Measurements from ENCODE around the gene TMEM245. TPM values are rescaled to one million over a fixed set of nuclear protein-coding genes. Genes with fewer than 3 reads are reported as not detected.
A peak's percentile ranks its signal among the peaks of the same experiment; 100 is the strongest.

Gene TMEM245
- total RNA-seq, 1 donor from 2014 or later: 26.5 TPM

- no peak for DNase-seq
- no peaks in the 10 kb centered on the region for H3K27me3 Mint-ChIP-seq (ENCODE audit: unreplicated experiment)
- H3K9me3 Mint-ChIP-seq (ENCODE audit: unreplicated experiment): no peaks in the 10 kb centered on the region
- no peak for TF ChIP-seq CTCF (IDR thresholded peaks at IDR 0.05; ENCODE audit: partially characterized antibody, unreplicated experiment)
- no peaks in the 10 kb centered on the region for H3K4me1 Mint-ChIP-seq (ENCODE audit: low read depth, unreplicated experiment)
- H3K27ac Mint-ChIP-seq (ENCODE audit: unreplicated experiment): no peak overlapping the region
- no peak overlapping the region for H3K4me3 Mint-ChIP-seq (ENCODE audit: unreplicated experiment)
- no peaks in the 10 kb centered on the region for H3K36me3 Mint-ChIP-seq (ENCODE audit: unreplicated experiment)
Observed at GRCh38 chr9:109072133-109072692, 47.5 kb downstream of the TMEM245 start.

- no peaks in the 10 kb centered on the region for H3K9me3 Mint-ChIP-seq (ENCODE audit: unreplicated experiment)
- no peaks in the 10 kb centered on the region for H3K4me1 Mint-ChIP-seq (ENCODE audit: low read depth, unreplicated experiment)
- H3K36me3 Mint-ChIP-seq (ENCODE audit: unreplicated experiment): no peaks in the 10 kb centered on the region
- H3K4me3 Mint-ChIP-seq (ENCODE audit: unreplicated experiment): no peak overlapping the region
- TF ChIP-seq CTCF (IDR thresholded peaks at IDR 0.05; ENCODE audit: partially characterized antibody, unreplicated experiment): no peak
- H3K27ac Mint-ChIP-seq (ENCODE audit: unreplicated experiment): no peak overlapping the region
- no peak for DNase-seq
- H3K27me3 Mint-ChIP-seq (ENCODE audit: unreplicated experiment): no peaks in the 10 kb centered on the region
Observed at GRCh38 chr9:109068764-109069163, 51.0 kb downstream of the TMEM245 start.

- Mint-ChIP-seq H3K36me3 (ENCODE audit: unreplicated experiment) (no peaks in the 10 kb centered on the region), H3K4me3 (ENCODE audit: unreplicated experiment) (no peak overlapping the region), H3K4me1 (ENCODE audit: low read depth, unreplicated experiment) (no peaks in the 10 kb centered on the region), H3K27ac (ENCODE audit: unreplicated experiment) (no peak overlapping the region), H3K9me3 (ENCODE audit: unreplicated experiment) (no peaks in the 10 kb centered on the region), H3K27me3 (ENCODE audit: unreplicated experiment) (no peaks in the 10 kb centered on the region)
- TF ChIP-seq CTCF (IDR thresholded peaks at IDR 0.05; ENCODE audit: partially characterized antibody, unreplicated experiment): no peak
- no peak for DNase-seq
Observed at GRCh38 chr9:109064963-109065702, 54.6 kb downstream of the TMEM245 start.

GRCh38 chr9:109063760-109064159 lies 56.0 kb downstream of the TMEM245 start:
- no peak for DNase-seq
- Mint-ChIP-seq H3K27me3 (ENCODE audit: unreplicated experiment) (no peaks in the 10 kb centered on the region), H3K9me3 (ENCODE audit: unreplicated experiment) (no peaks in the 10 kb centered on the region), H3K27ac (ENCODE audit: unreplicated experiment) (peak overlapping the region; percentile 26), H3K4me1 (ENCODE audit: low read depth, unreplicated experiment) (no peaks in the 10 kb centered on the region), H3K36me3 (ENCODE audit: unreplicated experiment) (no peaks in the 10 kb centered on the region), H3K4me3 (ENCODE audit: unreplicated experiment) (no peak overlapping the region)
- no peak for TF ChIP-seq CTCF (IDR thresholded peaks at IDR 0.05; ENCODE audit: partially characterized antibody, unreplicated experiment)

- Mint-ChIP-seq H3K9me3 (ENCODE audit: unreplicated experiment) (no peaks in the 10 kb centered on the region), H3K36me3 (ENCODE audit: unreplicated experiment) (no peaks in the 10 kb centered on the region), H3K27me3 (ENCODE audit: unreplicated experiment) (no peaks in the 10 kb centered on the region), H3K4me1 (ENCODE audit: low read depth, unreplicated experiment) (no peaks in the 10 kb centered on the region), H3K27ac (ENCODE audit: unreplicated experiment) (no peak overlapping the region), H3K4me3 (ENCODE audit: unreplicated experiment) (no peak overlapping the region)
- DNase-seq: no peak
- no peak for TF ChIP-seq CTCF (IDR thresholded peaks at IDR 0.05; ENCODE audit: partially characterized antibody, unreplicated experiment)
Observed at GRCh38 chr9:109062543-109062942, 57.2 kb downstream of the TMEM245 start.

All from glutamatergic neuron (in vitro differentiated cells).